HG02642 (cell line): ENCODE data around the gene COL9A3.

ENCODE experiments used
- ATAC-seq: cut with Tn5 transposase; IDR thresholded peaks from one replicate; pipeline ENCODE4 v1.9.1; 2021; ENCODE audit warnings: mild to moderate bottlenecking; ENCODE audit not compliant: unreplicated experiment, poor library complexity

The COL9A3 gene

GRCh38 chr20:62808211-62808865, 8.5 kb upstream of the COL9A3 start:
- no peak for ATAC-seq

- ATAC-seq: no peak
Observed at GRCh38 chr20:62809530-62810428, 7.1 kb upstream of the COL9A3 start.

- ATAC-seq: no peak
Observed at GRCh38 chr20:62811320-62811719, 5.5 kb upstream of the COL9A3 start.

- no peak for ATAC-seq
Observed at GRCh38 chr20:62811720-62812119, 5.1 kb upstream of the COL9A3 start.

- no peak for ATAC-seq
Observed at GRCh38 chr20:62812181-62812906, 4.5 kb upstream of the COL9A3 start.

- ATAC-seq: no peak
Observed at GRCh38 chr20:62812907-62813200, 4.0 kb upstream of the COL9A3 start.

GRCh38 chr20:62813588-62813987, 3.3 kb upstream of the COL9A3 start:
- ATAC-seq: no peak

GRCh38 chr20:62814060-62814708, 2.7 kb upstream of the COL9A3 start:
- no peak for ATAC-seq

- no peak for ATAC-seq
Observed at GRCh38 chr20:62814709-62815065, 2.2 kb upstream of the COL9A3 start.

- ATAC-seq: no peak
Observed at GRCh38 chr20:62815066-62815991, 1.5 kb upstream of the COL9A3 start.

GRCh38 chr20:62816031-62816883, 593 bp upstream of the COL9A3 start:
- no peak for ATAC-seq

- ATAC-seq: no peak
Observed at GRCh38 chr20:62817975-62818591, 1.2 kb downstream of the COL9A3 start.

- no peak for ATAC-seq
Observed at GRCh38 chr20:62818592-62819493, 2.0 kb downstream of the COL9A3 start.

- no peak for ATAC-seq
Observed at GRCh38 chr20:62819494-62820174, 2.8 kb downstream of the COL9A3 start.

GRCh38 chr20:62820208-62820961, 3.5 kb downstream of the COL9A3 start:
- no peak for ATAC-seq
